ACC112 (cell line): Measurements from ENCODE around the gene BDH1.
"Not testable (repeated sequence)": the region's sequence is repeated elsewhere in the genome, so short reads cannot be mapped to it uniquely, and the experiment has no call there.

ENCODE experiments used
- H2AFZ ChIP-seq: fragments of 200-600 bp; sonication (generic); one replicate; pipeline ENCODE4 v1.6.0; 2017; ENCODE audit warnings: antibody characterized with exemption, low read length; ENCODE audit not compliant: unreplicated experiment
- H3K27ac ChIP-seq: fragments of 200-600 bp; sonication (generic); 2 replicates; pipeline ENCODE4 v1.5.1; 2014; ENCODE audit warnings: low read depth, mild to moderate bottlenecking, antibody characterized with exemption, low read length, moderate library complexity
- H3K27me3 ChIP-seq: fragments of 200-600 bp; sonication (generic); 2 replicates; pipeline ENCODE4 v1.6.1; 2014; ENCODE audit warnings: mild to moderate bottlenecking, antibody characterized with exemption, low read length, moderate library complexity, mixed read lengths; ENCODE audit not compliant: insufficient read depth
- H3K36me3 ChIP-seq: fragments of 200-600 bp; sonication (generic); 2 replicates; pipeline ENCODE4 v1.6.1; 2016; ENCODE audit warnings: mild to moderate bottlenecking, antibody characterized with exemption, low read length, moderate library complexity, mixed read lengths; ENCODE audit not compliant: insufficient read depth
- H3K4me1 ChIP-seq: fragments of 200-600 bp; sonication (generic); one replicate; pipeline ENCODE4 v1.6.1; 2016; ENCODE audit warnings: low read length, mixed read lengths; ENCODE audit not compliant: insufficient read depth, unreplicated experiment, control insufficient read depth
- H3K4me3 ChIP-seq: fragments of 200-600 bp; sonication (generic); 2 replicates; pipeline ENCODE4 v1.5.1; 2014; ENCODE audit warnings: mild to moderate bottlenecking, low read depth, low read length
- H3K79me2 ChIP-seq: fragments of 200-600 bp; sonication (generic); one replicate; pipeline ENCODE4 v1.6.0; 2016; ENCODE audit warnings: low read length; ENCODE audit not compliant: control insufficient read depth, unreplicated experiment, insufficient read depth

The BDH1 gene

GRCh38 chr3:197518881-197519421 is 36.8 kb downstream of the BDH1 start:
- H2AFZ ChIP-seq, result no peak overlapping the region
- no peaks in the 10 kb centered on the region for H3K36me3 ChIP-seq
- no peaks in the 10 kb centered on the region for H3K27me3 ChIP-seq
- H3K27ac ChIP-seq, result no peak overlapping the region
- H3K4me1 ChIP-seq, result peaks cover 13% of the 10 kb centered on the region
- no peak overlapping the region for H3K4me3 ChIP-seq
- no peaks in the 10 kb centered on the region for H3K79me2 ChIP-seq

GRCh38 chr3:197517922-197518683 is 37.7 kb downstream of the BDH1 start:
- not testable (repeated sequence) for H3K27me3 ChIP-seq, H3K79me2 ChIP-seq, H3K4me3 ChIP-seq, H3K36me3 ChIP-seq, H2AFZ ChIP-seq, H3K27ac ChIP-seq
- H3K4me1 ChIP-seq, result peaks cover 13% of the 10 kb centered on the region

GRCh38 chr3:197516890-197517606 is 38.7 kb downstream of the BDH1 start:
- H3K27me3 ChIP-seq, H3K79me2 ChIP-seq, H3K36me3 ChIP-seq: not testable (repeated sequence)
- H2AFZ ChIP-seq, result peak overlapping the region; percentile 21
- H3K4me1 ChIP-seq, result peaks cover 13% of the 10 kb centered on the region
- peak overlapping the region; percentile 74 for H3K27ac ChIP-seq
- H3K4me3 ChIP-seq, result peak overlapping the region; percentile 39; the same call in 1 of the 2 replicates

GRCh38 chr3:197516517-197516889 is 39.3 kb downstream of the BDH1 start:
- Histone ChIP-seq H3K27ac (peak overlapping the region; percentile 74), H3K79me2 (no peaks in the 10 kb centered on the region), H3K4me1 (peaks cover 15% of the 10 kb centered on the region), H3K27me3 (no peaks in the 10 kb centered on the region), H3K36me3 (no peaks in the 10 kb centered on the region), H2AFZ (peak overlapping the region; percentile 21), H3K4me3 (peak overlapping the region; percentile 39; the same call in 1 of the 2 replicates)

- H2AFZ ChIP-seq, result no peak overlapping the region
- no peak overlapping the region for H3K27ac ChIP-seq
- no peaks in the 10 kb centered on the region for H3K36me3 ChIP-seq
- H3K27me3 ChIP-seq, result no peaks in the 10 kb centered on the region
- peaks cover 23% of the 10 kb centered on the region for H3K4me1 ChIP-seq
- H3K79me2 ChIP-seq, result no peaks in the 10 kb centered on the region
- H3K4me3 ChIP-seq, result no peak overlapping the region
Observed at GRCh38 chr3:197514786-197515355, 40.9 kb downstream of the BDH1 start.

GRCh38 chr3:197513953-197514785 is 41.6 kb downstream of the BDH1 start:
- Histone ChIP-seq H3K4me3 (no peak overlapping the region), H2AFZ (no peak overlapping the region), H3K27me3 (no peaks in the 10 kb centered on the region), H3K4me1 (peaks cover 23% of the 10 kb centered on the region), H3K79me2 (no peaks in the 10 kb centered on the region), H3K27ac (no peak overlapping the region), H3K36me3 (no peaks in the 10 kb centered on the region)

DNA sequence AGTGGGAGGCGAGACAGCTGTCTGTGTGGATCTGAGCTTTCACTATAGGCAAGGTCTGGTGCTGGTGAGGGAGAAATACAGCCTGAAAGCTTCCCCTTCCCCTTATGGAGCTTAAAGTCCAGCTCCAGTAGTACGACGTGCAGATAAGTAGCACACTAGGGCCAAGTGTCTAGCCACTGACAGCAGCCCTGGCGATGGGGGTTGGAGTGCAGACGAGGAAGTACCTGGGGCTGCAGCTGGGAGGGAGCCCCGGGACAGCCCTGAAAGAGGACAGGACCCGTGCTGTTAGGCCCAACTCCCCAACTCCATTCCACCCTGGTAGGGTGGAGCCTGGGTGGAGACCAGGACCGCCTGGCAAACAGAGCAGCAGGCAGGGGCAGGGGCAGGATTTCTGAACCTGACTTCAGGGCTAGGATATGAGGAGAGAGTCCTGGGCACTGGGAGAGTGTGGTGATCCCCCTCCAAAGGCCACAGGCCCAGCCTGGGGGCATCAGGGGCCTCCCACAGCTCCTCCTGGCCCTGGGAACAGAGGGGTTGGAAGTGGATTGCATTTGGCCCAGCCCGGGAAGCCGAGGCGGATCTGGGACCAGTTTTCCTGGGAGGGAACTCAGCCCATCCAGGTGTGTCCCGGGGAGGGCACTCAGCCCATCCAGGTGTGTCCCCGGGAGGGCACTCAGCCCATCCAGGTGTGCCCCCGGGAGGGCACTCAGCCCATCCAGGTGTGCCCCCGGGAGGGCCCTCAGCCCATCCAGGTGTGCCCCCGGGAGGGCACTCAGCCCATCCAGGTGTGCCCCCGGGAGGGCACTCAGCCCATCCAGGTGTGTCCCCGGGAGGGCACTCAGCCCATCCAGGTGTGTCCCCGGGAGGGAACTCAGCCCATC is 42.8 kb downstream of the BDH1 start:
- no peak overlapping the region for H3K4me3 ChIP-seq

GRCh38 chr3:197511853-197512635 is 43.7 kb downstream of the BDH1 start:
- Histone ChIP-seq H3K27me3 (no peaks in the 10 kb centered on the region), H3K4me1 (peaks cover 21% of the 10 kb centered on the region), H3K79me2 (no peaks in the 10 kb centered on the region), H2AFZ (no peak overlapping the region), H3K4me3 (no peak overlapping the region), H3K27ac (peak overlapping the region; percentile 45; the same call in 1 of the 2 replicates), H3K36me3 (no peaks in the 10 kb centered on the region)

More for the DNA sequence above, 42.8 kb downstream of the BDH1 start:
- peaks cover 23% of the 10 kb centered on the region for H3K4me1 ChIP-seq
- no peaks in the 10 kb centered on the region for H3K27me3 ChIP-seq
- H3K27ac ChIP-seq, result no peak overlapping the region
- H3K79me2 ChIP-seq, result no peaks in the 10 kb centered on the region
- no peak overlapping the region for H2AFZ ChIP-seq
- H3K36me3 ChIP-seq, result no peaks in the 10 kb centered on the region

- H3K4me1 ChIP-seq, result peaks cover 12% of the 10 kb centered on the region
- H3K27me3 ChIP-seq, result no peaks in the 10 kb centered on the region
- H3K4me3 ChIP-seq, result no peak overlapping the region
- no peak overlapping the region for H2AFZ ChIP-seq
- H3K36me3 ChIP-seq, result no peaks in the 10 kb centered on the region
- H3K27ac ChIP-seq, result peak overlapping the region; percentile 45; the same call in 1 of the 2 replicates
- no peaks in the 10 kb centered on the region for H3K79me2 ChIP-seq
Observed at GRCh38 chr3:197511130-197511529, 44.6 kb downstream of the BDH1 start.
